ENCODE results near the gene SPNS3. TPM values are rescaled to one million over a fixed set of nuclear protein-coding genes. Genes with fewer than 3 reads are reported as not detected.

The SPNS3 gene
- total and polyA plus RNA-seq, 9 of the 15 experiments (the other 6 are each of a cell fraction or from before 2014, with no cell fraction given), result not detected

DNA sequence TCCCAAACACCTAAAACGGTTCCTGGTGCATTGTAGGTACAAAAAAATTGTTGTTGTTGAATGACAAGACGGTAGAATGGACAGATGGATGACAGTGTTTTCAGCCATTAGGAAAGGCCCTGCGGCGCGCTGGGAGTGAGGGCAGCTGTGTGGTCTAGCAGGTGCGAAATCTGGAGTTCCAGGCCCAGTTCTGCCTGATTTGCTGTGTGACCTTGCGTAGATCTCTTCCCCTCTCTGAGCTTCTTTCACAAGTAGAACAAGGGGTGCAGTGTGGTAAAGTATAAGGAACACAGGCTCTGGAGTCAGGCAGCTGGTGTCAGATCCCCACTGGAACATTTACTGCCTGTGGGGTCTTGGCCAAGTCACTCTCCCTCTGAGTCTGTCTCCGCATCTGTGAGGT is 90.2 kb downstream of the SPNS3 start (continued):
- TF ChIP-seq WHSC1 (IDR thresholded peaks at IDR 0.05; ENCODE audit: low read length), result no peak
- TF ChIP-seq STAT5B (CRISPR knock-in tag; IDR thresholded peaks at IDR 0.05), result no peak
- no peak for TF ChIP-seq NFXL1 (CRISPR knock-in tag; IDR thresholded peaks at IDR 0.05)
- TF ChIP-seq ZNF263 (CRISPR knock-in tag; IDR thresholded peaks at IDR 0.05; ENCODE audit: borderline replicate concordance), result no peak
- TF ChIP-seq ZNF121 (CRISPR knock-in tag; conservative IDR thresholded peaks at IDR 0.05), result no peak
- no peak for TF ChIP-seq NFYB (IDR thresholded peaks at IDR 0.05; ENCODE audit: extremely low read depth, insufficient read length)
- TF ChIP-seq, protein P1, sequence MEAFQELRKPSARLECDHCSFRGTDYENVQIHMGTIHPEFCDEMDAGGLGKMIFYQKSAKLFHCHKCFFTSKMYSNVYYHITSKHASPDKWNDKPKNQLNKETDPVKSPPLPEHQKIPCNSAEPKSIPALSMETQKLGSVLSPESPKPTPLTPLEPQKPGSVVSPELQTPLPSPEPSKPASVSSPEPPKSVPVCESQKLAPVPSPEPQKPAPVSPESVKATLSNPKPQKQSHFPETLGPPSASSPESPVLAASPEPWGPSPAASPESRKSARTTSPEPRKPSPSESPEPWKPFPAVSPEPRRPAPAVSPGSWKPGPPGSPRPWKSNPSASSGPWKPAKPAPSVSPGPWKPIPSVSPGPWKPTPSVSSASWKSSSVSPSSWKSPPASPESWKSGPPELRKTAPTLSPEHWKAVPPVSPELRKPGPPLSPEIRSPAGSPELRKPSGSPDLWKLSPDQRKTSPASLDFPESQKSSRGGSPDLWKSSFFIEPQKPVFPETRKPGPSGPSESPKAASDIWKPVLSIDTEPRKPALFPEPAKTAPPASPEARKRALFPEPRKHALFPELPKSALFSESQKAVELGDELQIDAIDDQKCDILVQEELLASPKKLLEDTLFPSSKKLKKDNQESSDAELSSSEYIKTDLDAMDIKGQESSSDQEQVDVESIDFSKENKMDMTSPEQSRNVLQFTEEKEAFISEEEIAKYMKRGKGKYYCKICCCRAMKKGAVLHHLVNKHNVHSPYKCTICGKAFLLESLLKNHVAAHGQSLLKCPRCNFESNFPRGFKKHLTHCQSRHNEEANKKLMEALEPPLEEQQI (IDR thresholded peaks at IDR 0.05), result no peak
- no peak for TF ChIP-seq XRCC5 (IDR thresholded peaks at IDR 0.05; ENCODE audit: low read depth, low read length)
- TF ChIP-seq EP300 (IDR thresholded peaks at IDR 0.05; ENCODE audit: low read length), result no peak

All from K562 (cell line).